K562 (cell line): ENCODE results near the gene FGFBP3. TPM values are rescaled to one million over a fixed set of nuclear protein-coding genes. Genes with fewer than 3 reads are reported as not detected.

Experiments used
- HDAC2 ChIP-seq: fragments of 450-650 bp; IDR thresholded peaks from 2 replicates; pipeline ENCODE4 v1.6.1; 2016; ENCODE audit warnings: mild to moderate bottlenecking
- HNRNPH1 ChIP-seq: fragments of 200-400 bp; formaldehyde crosslinking; optimal IDR thresholded peaks from 2 replicates; pipeline ENCODE3; 2017; ENCODE audit warnings: low read depth, mild to moderate bottlenecking, low read length, moderate library complexity
- JUND ChIP-seq, 2 experiments: IDR thresholded peaks; 2 replicates in 1 of 2; 3 replicates in 1 of 2; pipeline ENCODE4 v1.6.1; 2011; ENCODE audit warnings: borderline replicate concordance in 2 of 2, low read depth in 2 of 2, low read length in 2 of 2, improper control_type of control experiment in 1 of 2, missing biosample characterization in 1 of 2, missing genetic modification characterization in 1 of 2, missing genetic modification reagents in 1 of 2
- MBD2 ChIP-seq: sonication (generic); IDR thresholded peaks from 2 replicates; pipeline ENCODE4 v1.6.1; 2016; ENCODE audit warnings: low read depth, borderline replicate concordance
- MEF2D ChIP-seq: conservative IDR thresholded peaks from 2 replicates; pipeline ENCODE4 v1.6.1; 2016; ENCODE audit warnings: low read depth, missing genetic modification characterization, missing compliant biosample characterization
- MYC ChIP-seq, 2 experiments: fragments of 250-450 bp in 1 of 2; sonication (Bioruptor Pico) in 1 of 2; IDR thresholded peaks; 2 replicates each; pipeline versions ENCODE4 v1.5.1 to v1.6.1; 2012 to 2021; ENCODE audit warnings: low read depth in 2 of 2, borderline replicate concordance in 1 of 2, improper control_type of control experiment in 1 of 2, low read length in 1 of 2, mild to moderate bottlenecking in 1 of 2, moderate library complexity in 1 of 2
- NBN ChIP-seq: fragments of 450-650 bp; IDR thresholded peaks from 2 replicates; pipeline ENCODE4 v1.6.1; 2016; ENCODE audit warnings: low read depth, mild to moderate bottlenecking
- NKRF ChIP-seq: fragments of 450-650 bp; IDR thresholded peaks from 2 replicates; pipeline ENCODE4 v1.6.1; 2016; ENCODE audit warnings: borderline replicate concordance
- NONO ChIP-seq, 2 experiments: fragments of 200-400 bp in 1 of 2; fragments of 450-650 bp in 1 of 2; formaldehyde crosslinking in 1 of 2; IDR thresholded peaks; 2 replicates each; pipeline ENCODE4 v1.6.1; 2017; ENCODE audit warnings: low read depth in 2 of 2, mild to moderate bottlenecking in 2 of 2, moderate library complexity in 2 of 2, low read length in 1 of 2
- POLR2B ChIP-seq: fragments of 450-650 bp; IDR thresholded peaks from 2 replicates; pipeline ENCODE4 v1.6.1; 2018; ENCODE audit warnings: low read depth; ENCODE audit not compliant: partially characterized antibody
- SMARCA5 ChIP-seq: fragments of 450-650 bp; IDR thresholded peaks from 2 replicates; pipeline ENCODE4 v1.6.1; 2016
- SNRNP70 ChIP-seq: fragments of 200-400 bp; formaldehyde crosslinking; optimal IDR thresholded peaks from 2 replicates; pipeline ENCODE3; 2017; ENCODE audit warnings: low read depth, low read length
- STAT6 ChIP-seq: sonication (generic); formaldehyde crosslinking; IDR thresholded peaks from 2 replicates; pipeline ENCODE4 v1.8.1; 2023; ENCODE audit warnings: mild to moderate bottlenecking, missing genetic modification reagents
- SUPT5H ChIP-seq: fragments of 450-650 bp; IDR thresholded peaks from 2 replicates; pipeline ENCODE4 v1.6.1; 2016
- XRCC3 ChIP-seq: fragments of 450-650 bp; IDR thresholded peaks from 2 replicates; pipeline ENCODE4 v1.6.1; 2017; ENCODE audit warnings: mild to moderate bottlenecking, moderate library complexity
- ZNF124 ChIP-seq: sonication (generic); formaldehyde crosslinking; IDR thresholded peaks from 2 replicates; pipeline ENCODE4 v1.8.1; 2022; ENCODE audit warnings: missing genetic modification reagents
- ZNF280B ChIP-seq: fragments of 250-450 bp; sonication (Bioruptor Pico); IDR thresholded peaks from 2 replicates; pipeline ENCODE4 v1.5.1; 2021; ENCODE audit warnings: mild to moderate bottlenecking
- ZNF778 ChIP-seq: fragments of 450-650 bp; formaldehyde crosslinking; IDR thresholded peaks from 2 replicates; pipeline ENCODE4 v1.4.0; 2020; ENCODE audit warnings: mild to moderate bottlenecking, moderate library complexity
- polyA plus RNA-seq, 8 experiments: library from polyadenylated mRNA; depleted of rRNA in 4 of 8; stranded (reverse) in 5 of 8; unstranded in 3 of 8; fragments of >200 nt; fragmentation: Nextera tagmentation in 2 of 8; fragmentation: Illumina TruSeq in 1 of 8; extraction: Ambion mirVana in 2 of 8; extraction: Trizol in 1 of 8; gene quantifications; 2 replicates each; pipeline versions ENCODE4 v1.2.1 to v1.2.3, GENCODE V29; 2011 to 2014; ENCODE audit warnings: inconsistent platforms in 1 of 8, missing spikeins in 1 of 8
- total RNA-seq, 7 experiments: library from RNA; depleted of rRNA in 6 of 7; stranded (reverse); fragments of >200 nt in 6 of 7; fragmentation: Illumina TruSeq in 2 of 7; extraction: Trizol in 2 of 7; gene quantifications; 2 replicates each; pipeline versions ENCODE4 v1.2.1 to v1.2.3, GENCODE V29; 2011 to 2021; ENCODE audit warnings: low replicate concordance in 1 of 7
- TF ChIP-seq, protein P1 (sequence below), 2 experiments: fragments of 450-650 bp; conservative IDR thresholded peaks; 2 replicates each; pipeline ENCODE4 v1.6.1; 2017; ENCODE audit warnings: mild to moderate bottlenecking in 2 of 2, moderate library complexity in 2 of 2

FGFBP3 gene
- total and polyA plus RNA-seq, 9 of the 15 experiments (the other 6 are each of a cell fraction or from before 2014, with no cell fraction given), result 0.58 to 3.0 (median 1.5) TPM

DNA sequence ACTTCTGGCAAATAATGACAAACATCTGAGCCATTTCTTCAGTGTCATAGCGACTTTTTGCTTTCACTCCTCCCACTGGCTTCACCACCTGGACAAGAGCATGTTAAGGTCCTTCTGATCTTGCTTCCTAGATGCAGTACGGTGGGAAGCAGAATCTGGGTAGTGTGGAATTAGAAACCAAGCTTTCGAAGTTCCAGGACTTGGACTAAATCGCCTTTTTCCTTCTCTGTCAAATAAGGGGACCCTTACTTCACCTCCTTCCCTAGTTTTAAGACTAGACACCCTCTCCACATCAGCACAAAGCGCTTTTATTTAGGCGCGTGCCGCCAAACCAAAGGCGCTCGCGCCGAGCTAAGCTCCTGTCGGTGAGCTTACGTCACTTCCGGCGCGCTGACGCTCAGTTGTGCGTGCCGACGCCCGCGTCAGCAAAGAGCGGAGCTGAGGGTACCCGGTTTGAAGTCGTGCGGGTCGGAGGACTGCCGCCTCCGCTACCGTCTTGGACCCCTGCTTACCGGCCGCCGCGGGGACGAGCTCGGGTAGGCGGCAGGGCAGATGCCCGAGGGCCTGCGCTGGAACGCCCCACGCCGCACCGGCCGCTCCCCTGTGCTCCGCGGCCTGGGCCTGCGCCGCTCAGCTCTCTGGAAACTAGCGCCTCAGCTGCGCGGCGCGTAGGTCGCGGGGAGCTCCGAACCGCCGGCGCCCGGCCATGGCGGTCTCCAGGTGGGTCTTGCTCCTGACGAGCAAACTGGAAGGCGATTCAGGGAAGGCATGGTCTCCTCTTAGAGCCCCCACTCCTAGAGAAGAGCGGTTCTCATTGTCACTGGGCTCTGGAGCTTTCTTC, 14.3 kb upstream of the FGFBP3 start, which contains the start of gene BTAF1 (continued):
- TF ChIP-seq NONO (IDR thresholded peaks at IDR 0.05; ENCODE audit: low read depth in 2 of 2, low read length in 1 of 2) (peak in 1 of 2 experiments; percentile 25; a peak in 1 of 4 replicates), NBN (0 out of 2 replicates have a peak, but pooled peaks have one; percentile 59), MEF2D (tag) (no peak), SNRNP70 (no peak), MYC (IDR thresholded peaks at IDR 0.05; ENCODE audit: low read depth, low read length) (peak; percentile 90), MYC (CRISPR knock-in tag; IDR thresholded peaks at IDR 0.05; ENCODE audit: borderline replicate concordance, low read depth) (no peak), NKRF (peak; percentile 34; the same call in 1 of the 2 replicates), POLR2B (peak; percentile 82), HNRNPH1 (no peak), XRCC3 (no peak), SUPT5H (peak; percentile 90), JUND (IDR thresholded peaks at IDR 0.05; ENCODE audit: borderline replicate concordance, low read depth, low read length) (peak; percentile 85), JUND (tag; IDR thresholded peaks at IDR 0.05; ENCODE audit: borderline replicate concordance, low read depth, low read length) (peak; percentile 74; the same call in 2 of the 3 replicates), SMARCA5 (no peak), MBD2 (peak; percentile 56; the same call in 1 of the 2 replicates), ZNF124 (CRISPR knock-in tag) (no peak), HDAC2 (peak; percentile 4; the same call in 1 of the 2 replicates), ZNF778 (CRISPR knock-in tag) (no peak), STAT6 (no peak), ZNF280B (CRISPR knock-in tag) (no peak)
- TF ChIP-seq, protein P1, sequence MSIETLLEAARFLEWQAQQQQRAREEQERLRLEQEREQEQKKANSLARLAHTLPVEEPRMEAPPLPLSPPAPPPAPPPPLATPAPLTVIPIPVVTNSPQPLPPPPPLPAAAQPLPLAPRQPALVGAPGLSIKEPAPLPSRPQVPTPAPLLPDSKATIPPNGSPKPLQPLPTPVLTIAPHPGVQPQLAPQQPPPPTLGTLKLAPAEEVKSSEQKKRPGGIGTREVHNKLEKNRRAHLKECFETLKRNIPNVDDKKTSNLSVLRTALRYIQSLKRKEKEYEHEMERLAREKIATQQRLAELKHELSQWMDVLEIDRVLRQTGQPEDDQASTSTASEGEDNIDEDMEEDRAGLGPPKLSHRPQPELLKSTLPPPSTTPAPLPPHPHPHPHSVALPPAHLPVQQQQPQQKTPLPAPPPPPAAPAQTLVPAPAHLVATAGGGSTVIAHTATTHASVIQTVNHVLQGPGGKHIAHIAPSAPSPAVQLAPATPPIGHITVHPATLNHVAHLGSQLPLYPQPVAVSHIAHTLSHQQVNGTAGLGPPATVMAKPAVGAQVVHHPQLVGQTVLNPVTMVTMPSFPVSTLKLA (conservative IDR thresholded peaks at IDR 0.05), result peak; percentile 67 to 85
